RWPE1 (cell line): Measurements from ENCODE around the gene SPIRE1.

Experiments
- CTCF ChIA-PET: fragments of 350-600 bp; sonication (Branson Sonifier 250); formaldehyde crosslinking; extraction: SDS; loops from one replicate; lab custom pipeline; 2021; lab: Yijun Ruan, JAX
- POLR2A ChIA-PET: fragments of 400-600 bp; formaldehyde crosslinking; extraction: SDS; loops from one replicate; lab custom pipeline; 2020; ENCODE audit warnings: antibody characterized with exemption; ENCODE audit not compliant: low non-redundant PET; lab: Yijun Ruan, JAX
- DNase-seq: peaks from one replicate; pipeline ENCODE4 v3.0.0; 2012; ENCODE audit warnings: low spot score
- H3K27ac ChIP-seq: fragments of 450-650 bp; 2 replicates; pipeline ENCODE4 v1.5.1; 2017
- CTCF ChIP-seq: fragments of 450-650 bp; conservative IDR thresholded peaks from 2 replicates; pipeline ENCODE4 v1.5.1; 2017; ENCODE audit warnings: low read depth, mild to moderate bottlenecking

The SPIRE1 gene

GRCh38 chr18:12468445-12468844 lies 189.5 kb downstream of the SPIRE1 start:
- ChIA-PET POLR2A (no interaction called here), CTCF (no interaction called here)
- H3K27ac ChIP-seq, result no peak overlapping the region
- no peak for TF ChIP-seq CTCF
- no peak for DNase-seq

GRCh38 chr18:12464731-12465130 lies 193.2 kb downstream of the SPIRE1 start:
- no peak for DNase-seq
- H3K27ac ChIP-seq, result no peak overlapping the region
- POLR2A ChIA-PET, result no interaction called here
- CTCF ChIA-PET, result interaction anchor here (0.6 kb wide), 1 partner anchor 26 kb away, joined by 3 read pairs; no protein-coding TSS in a partner anchor
- no peak for TF ChIP-seq CTCF

GRCh38 chr18:12463191-12463590 lies 194.7 kb downstream of the SPIRE1 start:
- no peak for DNase-seq
- ChIA-PET POLR2A (interaction anchor here (0.7 kb wide), 1 partner anchor 177 kb away, joined by 4 read pairs; no protein-coding TSS in a partner anchor), CTCF (no interaction called here)
- no peak for TF ChIP-seq CTCF
- H3K27ac ChIP-seq, result no peak overlapping the region

GRCh38 chr18:12462242-12462641 lies 195.7 kb downstream of the SPIRE1 start:
- no peak overlapping the region for H3K27ac ChIP-seq
- ChIA-PET POLR2A (interaction anchor here (0.7 kb wide), 1 partner anchor 177 kb away, joined by 4 read pairs; no protein-coding TSS in a partner anchor), CTCF (no interaction called here)
- no peak for DNase-seq
- TF ChIP-seq CTCF, result no peak

- no peak overlapping the region for H3K27ac ChIP-seq
- TF ChIP-seq CTCF, result no peak
- POLR2A ChIA-PET, result no interaction called here
- CTCF ChIA-PET, result interaction anchor here (0.7 kb wide), 1 partner anchor 136 kb away, joined by 4 read pairs; no protein-coding TSS in a partner anchor
- DNase-seq, result no peak
These were observed 196.6 kb downstream of the SPIRE1 start for GRCh38 chr18:12461326-12461725.

GRCh38 chr18:12460874-12461273 lies 197.0 kb downstream of the SPIRE1 start:
- ChIA-PET POLR2A (no interaction called here), CTCF (interaction anchor here (0.5 to 0.7 kb wide), 3 partner anchors 18 to 137 kb away, joined by 3 to 4 read pairs (median 4); no protein-coding TSS in a partner anchor)
- DNase-seq, result no peak
- no peak for TF ChIP-seq CTCF
- H3K27ac ChIP-seq, result no peak overlapping the region
